Effector memory CD8-positive, alpha-beta T cell (primary cell): ENCODE results near the gene REC8.

Source experiments
- ATAC-seq: fragments of 150-1000 bp; cut with Tn5 transposase; replicated peaks from 2 replicates; pipeline ENCODE4 v1.10.0; 2021; ENCODE audit warnings: mild to moderate bottlenecking, moderate library complexity
- DNase-seq, 3 experiments: peaks; one replicate each; pipeline ENCODE4 v3.0.0; 2021
- H3K27ac Mint-ChIP-seq, 2 donors: one replicate each; pipeline ENCODE4 v1.8.0; 2022; ENCODE audit warnings: mild to moderate bottlenecking in 2 of 2, mixed read lengths in 2 of 2, moderate library complexity in 2 of 2
- H3K27me3 Mint-ChIP-seq, 2 donors: one replicate each; pipeline ENCODE4 v1.8.0; 2022; ENCODE audit warnings: mixed read lengths in 2 of 2
- H3K36me3 Mint-ChIP-seq: one replicate; pipeline ENCODE4 v1.8.0; 2022; ENCODE audit warnings: mild to moderate bottlenecking, moderate library complexity, mixed read lengths; ENCODE audit not compliant: insufficient read depth
- H3K4me1 Mint-ChIP-seq, 2 donors: one replicate each; pipeline ENCODE4 v1.8.0; 2022; ENCODE audit warnings: low read depth in 2 of 2, mixed read lengths in 2 of 2
- H3K4me3 Mint-ChIP-seq, 2 donors: one replicate each; pipeline ENCODE4 v1.8.0; 2022; ENCODE audit warnings: mild to moderate bottlenecking in 2 of 2, mixed read lengths in 2 of 2, moderate library complexity in 2 of 2
- H3K9me3 Mint-ChIP-seq, 2 donors: one replicate each; pipeline ENCODE4 v1.8.0; 2022; ENCODE audit warnings: mixed read lengths in 2 of 2

Gene REC8

DNA sequence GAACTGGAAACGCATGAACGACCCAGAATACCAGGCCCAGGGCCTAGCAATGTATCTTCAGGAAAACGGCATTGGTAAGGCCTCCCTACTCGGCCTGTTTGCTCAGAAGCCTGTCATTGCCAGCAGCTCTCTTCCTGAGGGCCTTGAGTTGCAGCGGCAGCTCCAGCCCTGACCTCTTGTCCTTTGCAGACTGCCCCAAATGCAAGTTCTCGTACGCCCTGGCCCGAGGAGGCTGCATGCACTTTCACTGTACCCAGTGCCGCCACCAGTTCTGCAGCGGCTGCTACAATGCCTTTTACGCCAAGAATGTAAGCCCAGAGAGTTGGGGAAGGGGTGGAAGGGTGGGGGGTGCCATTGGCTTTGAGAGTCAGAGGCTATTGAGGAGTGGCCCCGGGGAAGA is 14.5 kb upstream of the REC8 start:
- ATAC-seq (no peak), DNase-seq (no peak)
- no peaks in the 10 kb centered on the region for H3K9me3 Mint-ChIP-seq
- H3K4me3 Mint-ChIP-seq = no peak overlapping the region
- H3K36me3 Mint-ChIP-seq = peaks cover 93% of the 10 kb centered on the region
- peaks cover 15% of the 10 kb centered on the region in 2 donors for H3K4me1 Mint-ChIP-seq
- no peaks in the 10 kb centered on the region for H3K27me3 Mint-ChIP-seq
- no peak overlapping the region for H3K27ac Mint-ChIP-seq

DNA sequence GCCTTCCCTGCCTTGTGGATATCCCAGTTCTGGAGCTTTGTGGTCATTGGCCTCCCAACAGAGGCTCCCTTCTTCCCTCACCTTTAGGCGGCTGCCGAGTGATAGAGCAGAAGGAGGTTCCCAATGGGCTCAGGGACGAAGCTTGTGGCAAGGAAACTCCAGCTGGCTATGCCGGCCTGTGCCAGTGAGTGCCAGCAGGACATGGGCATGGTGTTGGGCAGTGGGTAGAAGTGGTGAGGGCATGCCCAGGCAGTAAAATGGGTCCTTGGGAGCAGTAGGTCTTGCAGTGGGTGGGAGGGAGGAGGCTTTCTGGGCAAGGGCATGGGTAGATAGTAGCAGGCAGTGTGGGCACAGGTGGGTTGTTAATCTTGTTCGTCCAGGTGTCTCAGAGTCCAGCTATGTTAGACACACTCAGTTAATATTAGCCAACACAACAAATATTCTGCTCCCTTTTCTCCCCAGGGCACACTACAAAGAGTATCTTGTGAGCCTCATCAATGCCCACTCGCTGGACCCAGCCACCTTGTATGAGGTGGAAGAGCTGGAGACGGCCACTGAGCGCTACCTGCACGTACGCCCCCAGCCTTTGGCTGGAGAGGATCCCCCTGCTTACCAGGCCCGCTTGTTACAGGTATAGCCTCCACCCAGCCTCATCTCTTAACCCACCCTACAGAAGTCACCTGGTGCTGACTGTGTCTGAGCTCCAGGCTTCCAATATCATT is 11.9 kb upstream of the REC8 start:
- H3K4me3 Mint-ChIP-seq = no peak overlapping the region
- H3K27ac Mint-ChIP-seq = peak overlapping the region; percentile 51 to 96
- ATAC-seq (no peak), DNase-seq (no peak)
- peaks cover 35 to 37% of the 10 kb centered on the region in 2 donors for H3K4me1 Mint-ChIP-seq
- no peaks in the 10 kb centered on the region for H3K27me3 Mint-ChIP-seq
- H3K9me3 Mint-ChIP-seq = no peaks in the 10 kb centered on the region
- peaks cover 96% of the 10 kb centered on the region for H3K36me3 Mint-ChIP-seq

DNA sequence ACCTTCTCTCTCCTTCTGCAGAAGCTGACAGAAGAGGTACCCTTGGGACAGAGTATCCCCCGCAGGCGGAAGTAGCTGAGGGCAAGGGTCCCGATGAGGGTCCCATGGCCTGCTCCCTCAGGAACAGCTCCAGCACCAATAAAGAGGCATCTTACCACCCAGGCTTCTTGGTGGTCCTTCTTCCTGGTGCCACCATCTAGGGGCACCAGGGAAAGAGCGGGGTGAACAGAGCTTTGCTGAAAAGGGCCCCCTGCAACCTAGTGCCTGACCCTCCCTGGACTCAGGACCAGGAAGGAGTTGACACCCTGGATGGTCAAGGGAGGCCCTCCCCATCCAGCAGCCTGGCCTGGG is 11.4 kb upstream of the REC8 start:
- Mint-ChIP-seq H3K36me3 (peaks cover 97% of the 10 kb centered on the region), H3K27ac (peak overlapping the region; percentile 96 to 97), H3K9me3 (no peaks in the 10 kb centered on the region), H3K4me1 (peaks cover 38 to 39% of the 10 kb centered on the region in 2 donors), H3K27me3 (no peaks in the 10 kb centered on the region), H3K4me3 (peak overlapping the region; percentile 93 to 96)
- no peak for ATAC-seq
- DNase-seq = no peak

DNA sequence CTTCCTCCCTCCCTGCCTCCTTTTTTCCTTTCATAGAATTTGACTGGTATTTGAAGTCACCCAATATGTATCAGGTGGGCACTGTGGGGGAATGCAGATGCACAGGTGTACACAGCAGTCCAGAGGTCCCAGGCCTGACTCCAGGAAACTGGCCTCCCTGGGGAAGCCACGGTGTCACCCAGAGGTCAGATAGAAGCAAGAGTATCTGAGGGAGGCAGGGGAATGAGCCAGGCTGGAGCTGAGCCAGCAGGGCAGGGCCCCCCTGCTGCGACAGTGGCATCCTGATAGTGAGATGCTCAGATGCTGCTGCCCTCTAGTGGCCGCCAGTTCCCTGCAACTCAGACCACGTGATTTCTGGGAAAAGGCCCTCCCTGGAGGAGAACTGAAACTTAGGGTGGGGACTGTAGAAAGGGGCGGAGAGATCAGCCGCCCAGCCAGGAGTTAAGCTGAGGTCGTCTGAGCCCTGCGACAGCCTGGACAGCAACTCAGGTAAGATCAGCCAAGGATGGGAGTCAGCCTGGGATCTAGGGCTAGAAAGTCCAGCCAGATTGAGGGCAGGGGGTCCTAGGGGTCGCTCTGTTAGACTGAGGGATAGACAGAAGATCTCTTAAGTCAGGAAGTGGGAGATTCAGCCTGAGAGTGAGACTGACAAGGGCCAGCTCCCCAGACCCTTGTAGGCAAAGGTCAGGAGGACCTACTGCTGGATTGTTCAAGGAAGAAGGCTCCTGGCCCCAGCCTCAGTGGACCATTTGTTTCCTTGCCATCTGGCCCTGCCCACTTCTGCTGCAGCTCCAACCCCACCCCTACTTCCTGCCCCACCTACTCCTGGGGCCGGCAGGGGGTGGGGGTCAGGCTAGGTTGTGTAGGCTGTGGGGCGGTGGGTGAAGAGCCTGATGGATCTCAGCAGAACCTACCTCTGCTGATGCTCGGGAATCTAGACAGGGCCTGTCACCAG is 10.8 kb upstream of the REC8 start, which contains the start of gene IRF9:
IRF9 (plus strand) TSS at position 416 of the 955 bp plus-strand sequence. CDS start 880 bp downstream, outside the sequence.
- H3K4me1 Mint-ChIP-seq = peaks cover 40 to 42% of the 10 kb centered on the region in 2 donors
- H3K36me3 Mint-ChIP-seq = peaks cover 97% of the 10 kb centered on the region

DNA sequence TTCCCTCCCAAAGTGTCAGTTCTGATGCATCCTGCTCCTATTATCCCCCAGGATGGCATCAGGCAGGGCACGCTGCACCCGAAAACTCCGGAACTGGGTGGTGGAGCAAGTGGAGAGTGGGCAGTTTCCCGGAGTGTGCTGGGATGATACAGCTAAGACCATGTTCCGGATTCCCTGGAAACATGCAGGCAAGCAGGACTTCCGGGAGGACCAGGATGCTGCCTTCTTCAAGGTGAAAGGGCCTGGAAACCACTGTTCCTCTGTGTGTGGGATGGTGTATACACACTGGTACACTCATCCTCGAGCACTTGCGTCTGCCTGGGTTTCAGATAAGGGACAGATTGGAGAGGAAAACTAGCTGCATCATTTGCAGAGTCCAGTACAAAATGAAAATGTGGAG is 9.8 kb upstream of the REC8 start:
- H3K4me3 Mint-ChIP-seq = peak overlapping the region; percentile 93 to 96
- H3K27ac Mint-ChIP-seq = peak overlapping the region; percentile 96 to 97
- H3K36me3 Mint-ChIP-seq = peaks cover 98% of the 10 kb centered on the region
- DNase-seq = no peak
- ATAC-seq = no peak
- H3K9me3 Mint-ChIP-seq = no peaks in the 10 kb centered on the region
- H3K27me3 Mint-ChIP-seq = no peaks in the 10 kb centered on the region
- peaks cover 42 to 44% of the 10 kb centered on the region in 2 donors for H3K4me1 Mint-ChIP-seq

More for the DNA sequence above, 10.8 kb upstream of the REC8 start, which contains the start of gene IRF9:
- DNase-seq (peak; percentile 97 to 98 (median 97)), ATAC-seq (peak; percentile 90)
- Mint-ChIP-seq H3K27me3 (no peaks in the 10 kb centered on the region), H3K4me3 (peak within 1 kb of the TSS; percentile 93 to 96), H3K27ac (peak within 1 kb of the TSS; percentile 96 to 97), H3K9me3 (no peaks in the 10 kb centered on the region)

DNA sequence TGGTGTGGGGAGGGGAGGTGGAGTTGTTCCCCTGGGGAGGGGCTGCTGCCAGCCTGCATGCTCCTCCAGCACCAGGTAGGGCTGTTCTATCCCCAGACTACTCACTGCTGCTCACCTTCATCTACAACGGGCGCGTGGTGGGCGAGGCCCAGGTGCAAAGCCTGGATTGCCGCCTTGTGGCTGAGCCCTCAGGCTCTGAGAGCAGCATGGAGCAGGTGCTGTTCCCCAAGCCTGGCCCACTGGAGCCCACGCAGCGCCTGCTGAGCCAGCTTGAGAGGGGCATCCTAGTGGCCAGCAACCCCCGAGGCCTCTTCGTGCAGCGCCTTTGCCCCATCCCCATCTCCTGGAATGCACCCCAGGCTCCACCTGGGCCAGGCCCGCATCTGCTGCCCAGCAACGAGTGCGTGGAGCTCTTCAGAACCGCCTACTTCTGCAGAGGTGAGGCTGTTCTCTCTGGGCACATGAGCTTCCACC is 7.3 kb upstream of the REC8 start:
- Mint-ChIP-seq H3K27ac (peak overlapping the region in 1 of 2 donors; percentile 96), H3K36me3 (peaks cover 92% of the 10 kb centered on the region), H3K4me3 (peak overlapping the region; percentile 46 to 93), H3K27me3 (no peaks in the 10 kb centered on the region), H3K4me1 (peaks cover 47 to 50% of the 10 kb centered on the region in 2 donors), H3K9me3 (no peaks in the 10 kb centered on the region)
- ATAC-seq = no peak
- no peak for DNase-seq

DNA sequence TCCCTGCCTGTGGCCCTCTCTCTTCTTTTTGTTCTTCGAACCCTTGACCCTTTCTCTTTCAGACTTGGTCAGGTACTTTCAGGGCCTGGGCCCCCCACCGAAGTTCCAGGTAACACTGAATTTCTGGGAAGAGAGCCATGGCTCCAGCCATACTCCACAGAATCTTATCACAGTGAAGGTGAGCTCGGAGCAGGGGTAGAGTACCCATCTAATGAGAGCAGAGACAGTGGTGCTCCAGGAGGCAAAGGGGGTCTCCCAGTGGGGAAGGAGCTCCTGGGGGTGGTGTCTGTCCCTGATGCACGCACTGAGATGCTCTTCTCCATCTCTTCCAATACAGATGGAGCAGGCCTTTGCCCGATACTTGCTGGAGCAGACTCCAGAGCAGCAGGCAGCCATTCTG is 6.1 kb upstream of the REC8 start:
- no peak overlapping the region for H3K4me3 Mint-ChIP-seq
- peak overlapping the region; percentile 74 to 81 for H3K27ac Mint-ChIP-seq
- no peaks in the 10 kb centered on the region for H3K9me3 Mint-ChIP-seq
- peaks cover 45 to 46% of the 10 kb centered on the region in 2 donors for H3K4me1 Mint-ChIP-seq
- H3K36me3 Mint-ChIP-seq = peaks cover 94% of the 10 kb centered on the region
- ATAC-seq (no peak), DNase-seq (no peak)
- H3K27me3 Mint-ChIP-seq = no peaks in the 10 kb centered on the region

DNA sequence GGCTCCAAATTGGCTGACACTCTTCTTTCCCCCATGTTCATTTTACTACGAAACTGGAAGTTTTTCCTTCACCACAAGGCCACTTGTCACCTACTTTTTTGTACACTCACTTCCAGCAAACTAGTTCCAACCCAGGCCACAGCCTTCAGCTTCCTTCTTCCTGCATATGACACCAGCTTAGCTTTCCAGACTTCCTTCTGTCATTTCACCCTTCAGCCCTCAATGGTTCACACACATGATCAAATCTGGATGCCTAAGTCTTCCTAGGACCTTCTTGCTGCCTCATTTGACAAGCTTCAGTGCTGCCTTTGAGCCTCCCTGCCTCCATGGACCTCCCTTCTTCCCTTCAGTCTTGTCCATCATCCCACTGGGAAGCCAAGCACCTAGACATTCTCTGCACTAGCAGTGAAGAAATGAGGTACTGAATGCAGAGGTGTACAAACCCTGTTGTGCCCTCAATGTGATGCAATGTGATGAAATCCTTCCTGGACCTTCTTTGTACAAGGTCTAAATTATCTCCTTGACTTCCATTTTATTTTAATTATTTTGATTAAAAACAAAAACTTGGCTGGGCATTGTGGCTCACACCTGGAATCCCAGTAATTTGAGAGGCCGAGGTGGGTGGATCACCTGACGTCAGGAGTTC is 4.3 kb upstream of the REC8 start:
- DNase-seq (no peak), ATAC-seq (no peak)
- Mint-ChIP-seq H3K36me3 (peaks cover 92% of the 10 kb centered on the region), H3K27ac (peak overlapping the region; percentile 6 to 35), H3K4me3 (no peak overlapping the region), H3K4me1 (peaks cover 38 to 42% of the 10 kb centered on the region in 2 donors), H3K9me3 (no peaks in the 10 kb centered on the region), H3K27me3 (no peaks in the 10 kb centered on the region)

DNA sequence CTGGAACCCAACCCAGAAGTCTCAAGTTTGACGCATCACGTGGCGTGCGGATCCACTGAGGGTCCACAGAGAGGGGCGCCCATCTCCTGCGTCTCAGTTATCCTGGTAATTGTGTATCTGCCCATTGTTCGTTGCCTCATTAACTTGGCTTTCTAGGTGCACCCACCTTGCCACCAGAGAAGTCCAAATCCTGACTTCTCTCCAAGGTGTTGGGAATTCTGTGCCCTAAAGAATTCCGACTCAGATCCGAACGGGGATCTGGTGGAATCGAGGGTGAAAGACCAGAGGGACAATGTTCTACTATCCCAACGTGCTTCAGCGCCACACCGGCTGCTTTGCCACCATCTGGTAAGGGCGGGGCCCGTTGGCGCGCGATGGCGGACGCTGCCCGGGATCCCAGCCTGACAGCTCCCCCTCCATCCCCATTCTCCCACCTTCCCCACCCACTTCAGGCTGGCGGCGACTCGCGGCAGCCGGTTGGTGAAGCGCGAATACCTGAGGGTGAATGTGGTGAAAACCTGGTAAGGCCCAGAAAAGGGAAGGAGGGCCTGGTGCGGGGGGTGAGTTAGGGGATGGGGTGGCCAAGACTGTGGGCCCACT is 481 bp downstream of the REC8 start:
- Mint-ChIP-seq H3K27ac (peak overlapping the region; percentile 87 to 96), H3K36me3 (peaks cover 70% of the 10 kb centered on the region), H3K4me1 (peaks cover 23 to 38% of the 10 kb centered on the region in 2 donors), H3K9me3 (no peaks in the 10 kb centered on the region), H3K4me3 (peak overlapping the region; percentile 83 to 93), H3K27me3 (no peaks in the 10 kb centered on the region)
- ATAC-seq (no peak), DNase-seq (no peak)

DNA sequence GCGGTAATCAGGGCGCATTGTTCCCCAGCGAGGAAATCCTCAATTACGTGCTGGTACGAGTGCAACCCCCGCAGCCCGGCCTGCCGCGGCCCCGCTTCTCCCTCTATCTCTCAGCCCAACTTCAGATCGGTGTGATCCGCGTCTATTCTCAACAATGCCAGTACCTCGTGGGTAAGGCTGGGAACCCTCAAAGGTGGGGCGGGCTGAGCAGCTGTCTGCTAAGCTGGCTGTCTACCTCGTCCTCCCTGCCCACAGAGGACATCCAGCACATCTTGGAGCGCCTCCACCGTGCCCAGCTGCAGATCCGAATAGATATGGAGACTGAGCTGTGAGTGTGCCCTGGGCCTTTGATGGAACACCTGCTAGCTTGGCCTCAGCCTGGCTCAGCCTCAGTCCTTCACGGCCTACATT is 996 bp downstream of the REC8 start:
- no peak for DNase-seq
- Mint-ChIP-seq H3K9me3 (no peaks in the 10 kb centered on the region), H3K27me3 (no peaks in the 10 kb centered on the region), H3K4me3 (peak overlapping the region; percentile 63 to 93), H3K4me1 (peaks cover 23 to 35% of the 10 kb centered on the region in 2 donors), H3K27ac (peak overlapping the region; percentile 87 to 96), H3K36me3 (peaks cover 68% of the 10 kb centered on the region)
- no peak for ATAC-seq

DNA sequence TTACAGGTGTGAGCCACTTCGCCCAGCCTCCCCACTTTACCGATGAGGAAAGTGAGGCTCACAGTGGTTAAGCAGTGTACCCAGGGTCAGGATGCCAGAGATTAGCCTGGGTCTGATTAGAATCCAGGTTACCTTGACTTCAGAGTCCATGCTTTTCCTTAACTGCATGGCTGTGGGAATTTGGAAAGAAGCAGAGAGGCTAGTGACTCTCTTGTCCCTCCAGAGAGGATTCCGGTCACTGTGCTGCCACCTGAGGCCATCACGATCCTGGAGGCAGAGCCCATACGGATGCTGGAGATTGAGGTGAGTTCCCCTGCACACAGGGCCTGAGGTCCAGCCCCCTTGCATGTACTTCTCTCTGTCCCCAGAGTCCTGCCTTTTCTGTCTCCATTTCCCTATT is 4.7 kb downstream of the REC8 start:
- Mint-ChIP-seq H3K4me1 (peaks cover 19 to 26% of the 10 kb centered on the region in 2 donors), H3K27ac (peak overlapping the region in 1 of 2 donors; percentile 96), H3K9me3 (no peaks in the 10 kb centered on the region), H3K36me3 (peaks cover 70% of the 10 kb centered on the region), H3K27me3 (no peaks in the 10 kb centered on the region), H3K4me3 (no peak overlapping the region)
- DNase-seq = no peak
- no peak for ATAC-seq

DNA sequence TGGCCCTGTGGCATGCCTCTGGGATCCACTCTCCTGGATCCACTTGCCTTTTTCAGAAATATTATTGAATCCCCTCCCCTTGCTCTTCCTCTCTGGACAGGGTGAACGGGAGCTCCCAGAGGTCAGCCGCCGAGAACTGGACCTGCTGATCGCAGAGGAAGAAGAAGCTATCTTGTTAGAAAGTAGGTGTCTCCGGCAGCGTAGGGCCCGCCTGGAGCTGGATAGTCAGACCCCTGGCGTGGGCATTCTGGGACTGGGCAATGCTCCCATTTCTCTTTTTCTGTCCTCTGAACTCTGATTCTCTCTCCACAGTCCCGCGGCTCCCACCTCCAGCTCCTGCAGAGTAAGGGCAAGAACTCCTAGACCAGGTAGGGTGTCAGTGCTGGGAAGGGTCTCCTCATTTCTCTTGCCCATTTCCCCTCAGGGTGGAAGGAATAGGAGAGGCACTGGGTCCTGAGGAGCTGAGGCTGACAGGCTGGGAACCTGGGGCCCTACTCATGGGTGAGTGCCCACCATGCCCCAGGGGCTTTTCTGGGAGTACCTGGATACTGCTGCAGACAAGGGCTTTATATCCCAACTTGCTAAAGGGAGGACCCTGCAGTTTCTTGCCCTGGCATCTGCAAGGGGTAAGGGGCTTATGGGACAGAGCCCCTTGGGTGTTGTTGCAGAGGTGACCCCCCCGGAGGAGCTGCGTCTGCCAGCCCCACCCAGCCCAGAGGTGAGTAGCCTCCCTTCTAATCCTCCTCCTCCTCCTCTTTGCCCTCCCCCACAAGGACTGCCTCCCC is 5.4 kb downstream of the REC8 start:
- Mint-ChIP-seq H3K27me3 (no peaks in the 10 kb centered on the region), H3K4me3 (no peak overlapping the region), H3K4me1 (peaks cover 14 to 25% of the 10 kb centered on the region in 2 donors), H3K9me3 (no peaks in the 10 kb centered on the region), H3K36me3 (peaks cover 70% of the 10 kb centered on the region), H3K27ac (peak overlapping the region in 1 of 2 donors; percentile 96)
- ATAC-seq = no peak
- DNase-seq = no peak
